Stimulated activated CD4-positive, alpha-beta T cell treated with anti-CD3 and anti-CD28 coated beads, Interleukin-1b, Interleukin-23, amount 100 ng/mL, for 4 hours (primary cell): ENCODE results near the gene SETX.
"Not testable (repeated sequence)": the region's sequence is repeated elsewhere in the genome, so short reads cannot be mapped to it uniquely, and the experiment has no call there.

ENCODE experiments used
- DNase-seq, 2 donors: peaks; one replicate each; pipeline ENCODE4 v3.0.0-alpha.2; 2020; ENCODE audit warnings: low read depth in 2 of 2

The SETX gene

GRCh38 chr9:132288361-132288760 lies 66.4 kb downstream of the SETX start:
- no peak for DNase-seq

DNA sequence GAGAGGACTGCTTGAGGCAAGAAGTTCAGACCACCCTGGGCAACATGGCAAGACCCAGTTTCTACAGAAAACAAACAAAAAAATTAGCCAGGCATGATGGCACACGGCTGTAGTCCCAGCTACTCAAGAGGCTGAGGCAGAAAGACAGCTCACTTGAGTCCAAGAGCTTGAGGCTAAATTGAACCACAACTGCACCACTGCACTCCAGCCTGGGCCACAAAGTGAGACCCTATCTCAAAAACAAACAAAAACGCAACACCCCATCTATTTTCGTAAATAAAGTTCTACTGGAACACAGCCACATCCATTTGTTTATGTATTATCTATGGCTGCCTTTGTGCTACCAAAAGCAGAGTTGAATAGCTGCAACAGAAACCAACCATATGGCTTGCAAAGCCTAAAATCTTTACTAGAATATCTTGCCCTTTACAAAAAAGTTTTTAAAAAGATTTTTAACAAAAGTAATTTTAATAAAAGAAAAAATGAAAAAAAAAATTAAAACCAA lies 67.5 kb downstream of the SETX start:
- DNase-seq: no peak

- DNase-seq: no peak
Measured at GRCh38 chr9:132283863-132284262, 70.9 kb downstream of the SETX start.

GRCh38 chr9:132283165-132283564 lies 71.6 kb downstream of the SETX start:
- no peak for DNase-seq

GRCh38 chr9:132274861-132275260 lies 79.9 kb downstream of the SETX start:
- DNase-seq: no peak

DNA sequence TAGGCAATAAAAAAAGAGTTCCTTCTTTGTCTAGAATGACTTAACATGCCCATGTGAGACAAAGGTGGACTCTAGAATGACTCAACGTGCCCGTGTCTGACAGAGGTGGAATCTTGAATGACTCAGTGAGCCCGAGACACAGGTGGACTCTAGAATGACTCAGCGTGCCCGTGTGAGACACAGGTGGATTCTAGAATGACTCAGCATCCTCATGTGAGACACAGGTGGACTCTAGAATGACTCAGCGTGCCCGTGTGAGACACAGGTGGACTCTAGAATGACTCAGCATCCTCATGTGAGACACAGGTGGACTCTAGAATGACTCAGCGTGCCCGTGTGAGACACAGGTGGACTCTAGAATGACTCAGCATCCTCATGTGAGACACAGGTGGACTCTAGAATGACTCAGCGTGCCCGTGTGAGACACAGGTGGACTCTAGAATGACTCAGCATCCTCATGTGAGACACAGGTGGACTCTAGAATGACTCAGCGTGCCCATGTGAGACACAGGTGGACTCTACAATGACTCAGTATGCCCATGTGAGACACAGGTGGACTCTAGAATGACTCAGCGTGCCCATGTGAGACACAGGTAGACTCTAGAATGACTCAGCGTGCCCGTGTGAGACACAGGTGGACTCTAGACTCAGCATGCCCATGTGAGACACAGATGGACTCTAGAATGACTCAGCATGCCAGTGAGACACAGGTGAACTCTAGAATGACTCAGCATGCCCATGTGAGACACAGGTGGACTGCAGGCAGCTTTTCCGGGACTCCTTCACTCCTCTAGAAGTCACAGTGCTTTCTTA lies 84.9 kb downstream of the SETX start:
- not testable (repeated sequence) for DNase-seq

DNA sequence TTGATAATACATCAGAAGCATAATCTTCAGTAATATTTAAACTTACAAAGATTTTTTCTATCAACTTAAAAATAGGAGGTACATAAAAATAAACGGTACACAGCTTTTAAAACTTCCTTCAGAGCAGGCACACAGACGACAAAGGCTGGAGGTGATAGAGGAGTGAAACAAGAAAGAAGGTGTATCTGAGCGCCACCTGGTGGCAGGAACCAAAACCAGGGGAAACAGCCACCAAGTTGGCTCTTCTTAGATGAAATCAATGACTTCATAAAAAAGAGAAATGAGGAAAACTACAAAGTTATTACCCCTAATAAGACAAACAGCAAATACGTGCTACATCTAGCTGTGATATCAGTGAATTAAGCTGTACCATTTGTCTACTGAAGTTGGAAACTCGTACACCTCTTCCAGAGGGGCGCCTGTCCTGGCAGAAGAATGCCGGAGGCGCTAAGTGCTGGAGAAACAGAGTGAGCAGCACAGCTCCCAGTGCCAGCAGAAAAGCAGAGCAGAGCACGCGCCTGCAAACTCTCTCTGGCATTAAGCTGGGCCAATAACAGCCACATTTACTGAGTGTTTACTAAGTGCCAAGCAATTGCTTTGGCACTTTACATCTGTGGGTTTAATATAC lies 85.9 kb downstream of the SETX start:
- DNase-seq: peak; percentile 53 to 66

GRCh38 chr9:132267660-132268059 lies 87.1 kb downstream of the SETX start:
- DNase-seq: no peak

- DNase-seq: no peak
Measured at GRCh38 chr9:132266017-132266416, 88.8 kb downstream of the SETX start.

- no peak for DNase-seq
Measured at GRCh38 chr9:132260846-132261245, 93.9 kb downstream of the SETX start.

DNA sequence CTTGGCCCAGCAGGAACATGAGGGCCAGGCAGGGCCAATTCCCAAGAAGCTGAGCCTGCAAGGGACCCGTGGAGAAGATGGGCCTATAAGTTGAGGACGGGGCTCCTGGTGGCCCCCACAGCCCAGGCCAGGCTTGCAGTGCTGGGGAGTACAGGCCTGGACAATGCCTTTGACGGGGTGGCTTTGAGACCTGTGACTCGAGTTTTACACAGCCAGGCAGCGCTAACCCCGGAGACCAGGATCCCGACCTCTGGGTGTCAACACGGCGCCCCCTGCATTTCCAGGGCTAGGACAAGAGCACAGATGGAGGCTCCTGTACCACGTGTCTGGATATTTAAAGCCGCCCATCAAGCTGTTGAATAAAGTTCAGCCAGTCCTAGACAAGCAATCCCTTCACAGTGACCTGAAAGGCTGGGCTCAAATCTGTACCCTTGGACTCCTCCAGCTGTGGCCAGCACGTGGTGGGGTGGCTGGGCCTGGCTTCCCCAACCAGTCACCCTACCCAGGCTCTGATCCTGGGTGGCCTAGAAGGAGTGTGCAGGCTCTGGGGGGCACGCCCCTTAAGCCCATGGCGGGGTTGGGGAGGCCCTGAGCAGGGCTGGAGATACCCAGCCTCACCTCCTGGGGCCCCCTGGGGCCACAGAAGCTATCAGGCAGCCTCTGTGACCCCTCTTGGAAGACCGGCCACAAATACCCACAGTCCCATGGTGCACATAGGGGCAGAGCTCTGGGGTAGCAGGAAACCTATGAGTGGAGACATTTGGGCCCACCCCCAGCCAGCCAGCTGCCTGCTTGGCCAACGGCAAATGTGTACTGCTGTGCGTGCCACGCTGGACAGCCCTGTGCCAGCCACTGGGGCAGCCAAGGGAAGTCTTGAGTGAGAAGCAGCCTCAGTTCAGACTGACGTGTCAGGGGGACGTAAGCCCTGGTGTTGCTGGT lies 104.2 kb downstream of the SETX start:
- DNase-seq: no peak

DNA sequence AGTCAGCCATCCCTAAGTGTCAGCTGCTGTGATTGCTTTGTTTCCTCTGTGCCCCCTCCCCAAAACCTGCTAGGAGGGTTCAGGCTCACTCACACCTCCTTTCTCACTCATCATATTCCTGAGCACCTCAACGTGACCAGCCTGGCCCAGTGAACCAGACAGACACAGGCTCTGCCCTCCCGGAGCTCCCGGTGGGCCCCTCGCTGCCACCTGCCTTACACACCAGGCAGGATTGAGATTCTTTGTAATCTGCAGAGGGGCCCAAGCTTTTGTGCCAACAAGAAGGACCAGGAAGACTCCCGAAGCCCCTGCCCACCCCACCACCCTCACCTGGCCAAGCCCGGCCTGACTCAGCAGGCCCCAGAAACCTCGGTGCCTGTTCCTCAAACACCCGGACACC lies 105.1 kb downstream of the SETX start:
- no peak for DNase-seq

- no peak for DNase-seq
Measured at GRCh38 chr9:132249123-132249522, 105.7 kb downstream of the SETX start.

- DNase-seq: no peak
Measured at GRCh38 chr9:132247942-132248341, 106.8 kb downstream of the SETX start.

GRCh38 chr9:132245465-132245864 lies 109.3 kb downstream of the SETX start:
- DNase-seq: no peak

GRCh38 chr9:132244582-132245455 lies 110.0 kb downstream of the SETX start:
- DNase-seq: no peak

DNA sequence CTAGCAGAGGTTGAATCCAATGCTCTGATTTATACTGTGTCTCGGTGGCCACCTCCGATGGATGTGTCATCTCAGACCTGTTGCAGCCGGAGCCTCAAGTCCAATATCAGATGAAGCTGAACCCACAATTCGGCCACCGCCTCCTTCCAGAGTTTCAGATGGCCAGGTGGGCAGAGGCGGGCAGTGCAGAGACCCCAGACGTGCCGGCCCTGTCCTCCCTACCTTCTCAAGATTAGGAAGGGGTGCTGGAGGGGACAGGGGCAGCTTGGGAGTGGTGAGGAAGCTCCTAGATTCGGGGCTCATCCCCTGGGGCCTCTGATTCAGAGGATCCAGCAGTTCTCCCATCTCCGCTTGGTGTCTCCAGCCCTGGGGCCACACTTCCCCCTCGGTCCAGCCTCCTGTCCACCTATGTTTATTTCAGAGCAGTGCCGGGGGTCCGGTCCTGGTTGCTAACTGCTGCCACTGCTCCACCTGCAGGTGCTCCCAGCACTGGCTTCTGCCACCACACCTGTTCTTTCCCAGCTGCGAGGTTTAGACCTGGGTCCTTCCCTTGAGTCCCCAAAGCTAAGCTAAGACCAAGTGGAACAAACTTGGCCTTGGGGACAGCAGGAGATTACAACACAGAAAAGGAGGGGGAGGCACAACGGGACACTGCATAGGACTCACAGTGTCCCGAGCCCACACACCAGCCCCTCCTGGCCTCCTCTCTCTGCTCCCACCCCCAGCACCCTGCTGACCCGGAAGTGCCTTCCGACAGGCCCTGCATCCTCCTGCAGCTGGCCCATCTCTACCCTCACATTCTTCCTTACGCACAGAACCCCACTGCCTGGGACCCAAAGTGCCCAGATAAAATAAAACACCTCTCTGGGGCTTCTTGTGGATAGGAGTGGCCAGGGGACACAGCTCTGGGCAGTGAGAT lies 111.4 kb downstream of the SETX start:
- DNase-seq: no peak

DNA sequence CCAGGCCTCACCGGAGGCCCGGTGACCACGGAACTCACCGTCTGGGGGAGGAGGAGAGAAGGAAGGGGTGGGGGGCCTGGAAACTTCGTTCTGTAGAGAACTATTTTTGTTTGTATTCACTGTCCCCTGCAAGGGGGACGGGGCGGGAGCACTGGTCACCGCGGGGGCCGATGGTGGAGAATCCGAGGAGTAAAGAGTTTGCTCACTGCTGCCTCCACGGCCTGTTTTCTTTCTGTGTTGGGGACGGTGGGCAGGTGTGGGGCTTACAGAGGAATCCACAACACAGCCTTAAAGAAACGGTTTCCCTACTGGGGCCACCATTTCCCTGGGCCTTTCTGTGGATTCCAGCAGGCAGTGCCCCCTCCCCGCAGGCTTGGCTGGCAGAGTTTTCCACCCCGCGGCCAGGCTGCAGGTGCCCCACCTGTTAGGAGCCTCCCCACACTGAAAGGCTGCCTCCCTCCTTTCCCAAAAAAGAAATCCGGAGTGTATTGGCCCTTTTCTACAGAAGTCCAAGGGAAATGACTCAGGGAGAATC lies 112.1 kb downstream of the SETX start:
- DNase-seq: no peak

DNA sequence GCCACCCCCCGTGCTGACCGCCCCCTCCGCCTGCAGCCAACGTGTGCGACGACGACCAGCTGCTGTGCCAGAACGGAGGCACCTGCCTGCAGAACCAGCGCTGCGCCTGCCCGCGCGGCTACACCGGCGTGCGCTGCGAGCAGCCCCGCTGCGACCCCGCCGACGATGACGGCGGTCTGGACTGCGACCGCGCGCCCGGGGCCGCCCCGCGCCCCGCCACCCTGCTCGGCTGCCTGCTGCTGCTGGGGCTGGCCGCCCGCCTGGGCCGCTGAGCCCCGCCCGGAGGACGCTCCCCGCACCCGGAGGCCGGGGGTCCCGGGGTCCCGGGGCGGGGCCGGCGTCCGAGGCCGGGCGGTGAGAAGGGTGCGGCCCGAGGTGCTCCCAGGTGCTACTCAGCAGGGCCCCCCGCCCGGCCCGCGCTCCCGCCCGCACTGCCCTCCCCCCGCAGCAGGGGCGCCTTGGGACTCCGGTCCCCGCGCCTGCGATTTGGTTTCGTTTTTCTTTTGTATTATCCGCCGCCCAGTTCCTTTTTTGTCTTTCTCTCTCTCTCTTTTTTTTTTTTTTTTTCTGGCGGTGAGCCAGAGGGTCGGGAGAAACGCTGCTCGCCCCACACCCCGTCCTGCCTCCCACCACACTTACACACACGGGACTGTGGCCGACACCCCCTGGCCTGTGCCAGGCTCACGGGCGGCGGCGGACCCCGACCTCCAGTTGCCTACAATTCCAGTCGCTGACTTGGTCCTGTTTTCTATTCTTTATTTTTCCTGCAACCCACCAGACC lies 112.8 kb downstream of the SETX start:
- DNase-seq: peak; percentile 33 to 46
